H1 (cell line): ENCODE measurements around the gene DEXI. TPM values are rescaled to one million over a fixed set of nuclear protein-coding genes. Genes with fewer than 3 reads are reported as not detected.

Source experiments
- CTCF ChIA-PET: fragments of 300-600 bp; sonication (Branson Sonifier 250); formaldehyde crosslinking; loops from one replicate; lab custom pipeline; 2021; ENCODE audit not compliant: partially characterized antibody; lab: Charles Lee
- POLR2A ChIA-PET: fragments of 300-600 bp; sonication (Branson Sonifier 250); formaldehyde crosslinking; loops from one replicate; lab custom pipeline; 2021; ENCODE audit warnings: inconsistent platforms; ENCODE audit not compliant: partially characterized antibody; lab: Charles Lee
- DNase-seq, 2 experiments: peaks; one replicate each; pipeline versions ENCODE4 v3.0.0 to v3.0.0-alpha.2; 2010 to 2022; ENCODE audit warnings: low spot score in 2 of 2, low read depth in 1 of 2, mixed read lengths in 1 of 2
- FAIRE-seq: peaks from 2 replicates; lab custom pipeline; 2011; peaks lifted over from hg19 to GRCh38; lab: Jason Lieb, UNC
- H2AFZ ChIP-seq: 2 replicates; pipeline ENCODE4 v1.8.1; 2012; ENCODE audit warnings: low read length, inconsistent platforms
- H2AK5ac ChIP-seq: 2 replicates; pipeline ENCODE4 v1.6.1; 2013; ENCODE audit warnings: low read depth, low read length
- H2BK120ac ChIP-seq: replicated peaks from 2 replicates; pipeline ENCODE3; 2013; ENCODE audit warnings: low read depth, low read length, inconsistent platforms
- H2BK12ac ChIP-seq: 2 replicates; pipeline ENCODE4 v1.6.1; 2013; ENCODE audit warnings: low read depth, low read length
- H2BK15ac ChIP-seq: 2 replicates; pipeline ENCODE4 v1.6.1; 2013; ENCODE audit warnings: low read length
- H2BK20ac ChIP-seq: 2 replicates; pipeline ENCODE4 v1.6.1; 2013; ENCODE audit warnings: low read length
- H2BK5ac ChIP-seq: 2 replicates; pipeline ENCODE4 v1.6.1; 2013; ENCODE audit warnings: low read depth, low read length
- H3K14ac ChIP-seq: 2 replicates; pipeline ENCODE4 v1.6.1; 2013; ENCODE audit warnings: inconsistent platforms; ENCODE audit not compliant: insufficient read length
- H3K18ac ChIP-seq: 2 replicates; pipeline ENCODE4 v1.6.1; 2013; ENCODE audit warnings: low read length; ENCODE audit errors: extremely low read depth
- H3K23ac ChIP-seq: 2 replicates; pipeline ENCODE4 v1.6.1; 2013; ENCODE audit warnings: inconsistent platforms; ENCODE audit not compliant: insufficient read length
- H3K23me2 ChIP-seq: 2 replicates; pipeline ENCODE4 v1.6.1; 2013; ENCODE audit warnings: low read depth, low read length
- H3K27ac ChIP-seq: 2 replicates; pipeline ENCODE4 v1.6.1; 2011; ENCODE audit warnings: low read depth, low read length, inconsistent platforms
- H3K27me3 ChIP-seq, 4 experiments: replicated peaks in 1 of 4; 1 replicate in 1 of 4; 2 replicates in 3 of 4; pipeline versions ENCODE4 v1.6.1 to v1.8.1; 2011 to 2013; ENCODE audit warnings: low read length in 3 of 4, mild to moderate bottlenecking in 3 of 4, inconsistent platforms in 2 of 4, mixed read lengths in 2 of 4, moderate library complexity in 1 of 4; ENCODE audit not compliant: control insufficient read depth in 3 of 4, insufficient read depth in 3 of 4; ENCODE audit errors: extremely low read depth in 1 of 4
- H3K36me3 ChIP-seq, 4 experiments: 2 replicates each; pipeline versions ENCODE4 v1.6.1 to v1.8.1; 2011 to 2013; ENCODE audit warnings: mild to moderate bottlenecking in 4 of 4, low read length in 3 of 4, moderate library complexity in 2 of 4, control low read depth in 1 of 4, inconsistent platforms in 1 of 4; ENCODE audit not compliant: insufficient read depth in 4 of 4, control insufficient read depth in 2 of 4
- H3K4ac ChIP-seq: replicated peaks from 2 replicates; pipeline ENCODE3; 2013; ENCODE audit warnings: low read length, low read depth, mixed read lengths, inconsistent platforms; ENCODE audit not compliant: insufficient read length
- H3K4me1 ChIP-seq, 4 experiments: replicated peaks in 1 of 4; 1 replicate in 1 of 4; 2 replicates in 3 of 4; pipeline versions ENCODE4 v1.6.1 to v1.8.1; 2011 to 2013; ENCODE audit warnings: low read length in 3 of 4, inconsistent platforms in 2 of 4, mixed read lengths in 1 of 4; ENCODE audit not compliant: insufficient read depth in 4 of 4, control insufficient read depth in 3 of 4
- H3K4me2 ChIP-seq, 2 experiments: 2 replicates each; pipeline versions ENCODE4 v1.6.1 to v1.8.1; 2011 to 2013; ENCODE audit warnings: low read depth in 2 of 2, low read length in 2 of 2, control low read depth in 1 of 2, inconsistent platforms in 1 of 2, mild to moderate bottlenecking in 1 of 2; ENCODE audit not compliant: insufficient read depth in 1 of 2
- H3K4me3 ChIP-seq, 4 experiments: fragments of 200-600, 300-600 bp in 1 of 4; sonication (generic), shearing (Covaris generic), sonication (Bioruptor Twin) in 1 of 4; 2 replicates each; pipeline versions ENCODE4 v1.5.1 to v1.8.1; 2011 to 2016; ENCODE audit warnings: low read length in 4 of 4, low read depth in 3 of 4, control low read depth in 2 of 4, inconsistent platforms in 2 of 4, mild to moderate bottlenecking in 2 of 4, mixed read lengths in 1 of 4, moderate library complexity in 1 of 4; ENCODE audit not compliant: insufficient read depth in 2 of 4; ENCODE audit errors: extremely low read depth in 1 of 4
- H3K56ac ChIP-seq: replicated peaks from 2 replicates; pipeline ENCODE3; 2013; ENCODE audit warnings: low read depth, mild to moderate bottlenecking, mixed read lengths, low read length, inconsistent platforms; ENCODE audit not compliant: insufficient read length
- H3K79me1 ChIP-seq: 2 replicates; pipeline ENCODE4 v1.6.1; 2013; ENCODE audit warnings: low read depth, low read length, control low read depth
- H3K79me2 ChIP-seq, 2 experiments: 2 replicates each; pipeline versions ENCODE4 v1.6.1 to v1.8.1; 2012 to 2013; ENCODE audit warnings: low read length in 2 of 2, mild to moderate bottlenecking in 2 of 2, inconsistent platforms in 1 of 2; ENCODE audit not compliant: insufficient read depth in 2 of 2, control insufficient read depth in 1 of 2
- H3K9ac ChIP-seq, 4 experiments: replicated peaks in 1 of 4; 1 replicate in 1 of 4; 2 replicates in 3 of 4; pipeline versions ENCODE4 v1.6.1 to v1.8.1; 2011 to 2013; ENCODE audit warnings: low read depth in 3 of 4, low read length in 3 of 4, control low read depth in 2 of 4, mild to moderate bottlenecking in 2 of 4, moderate library complexity in 2 of 4, inconsistent platforms in 1 of 4; ENCODE audit errors: extremely low read depth in 1 of 4
- H3K9me3 ChIP-seq, 2 experiments: 2 replicates each; pipeline versions ENCODE4 v1.6.1 to v1.8.1; 2012 to 2013; ENCODE audit warnings: mild to moderate bottlenecking in 2 of 2, moderate library complexity in 2 of 2, control low read depth in 1 of 2, inconsistent platforms in 1 of 2, low read depth in 1 of 2, low read length in 1 of 2, mixed read lengths in 1 of 2; ENCODE audit not compliant: insufficient read depth in 2 of 2
- H4K20me1 ChIP-seq, 2 experiments: replicated peaks in 1 of 2; 2 replicates each; pipeline versions ENCODE3 to v1.8.1; 2011 to 2013; ENCODE audit warnings: inconsistent platforms in 2 of 2, low read length in 2 of 2, mild to moderate bottlenecking in 1 of 2; ENCODE audit not compliant: insufficient read depth in 2 of 2, control insufficient read depth in 1 of 2
- H4K5ac ChIP-seq: 2 replicates; pipeline ENCODE4 v1.6.1; 2013; ENCODE audit warnings: low read length, low read depth, mixed read lengths, inconsistent platforms; ENCODE audit not compliant: insufficient read length
- H4K8ac ChIP-seq: 2 replicates; pipeline ENCODE4 v1.8.0; 2013; ENCODE audit warnings: mild to moderate bottlenecking, moderate library complexity, low read length, inconsistent platforms; ENCODE audit not compliant: insufficient read depth; ENCODE audit errors: extremely low read depth
- H4K91ac ChIP-seq: replicated peaks from 2 replicates; pipeline ENCODE3; 2013; ENCODE audit warnings: low read length, mixed read lengths, inconsistent platforms; ENCODE audit not compliant: insufficient read length
- CBX5 ChIP-seq: fragments of 300-800, 300-1000 bp; sonication (generic); IDR thresholded peaks from 2 replicates; pipeline ENCODE4 v1.7.1; 2016; ENCODE audit warnings: antibody characterized with exemption, low read length, low read depth
- CHD2 ChIP-seq: IDR thresholded peaks from 2 replicates; pipeline ENCODE4 v1.6.1; 2012; ENCODE audit warnings: low read length, improper control_type of control experiment
- CREB1 ChIP-seq: IDR thresholded peaks from 2 replicates; pipeline ENCODE4 v1.6.1; 2012; ENCODE audit warnings: inconsistent platforms
- EGR1 ChIP-seq: IDR thresholded peaks from 2 replicates; pipeline ENCODE4 v1.6.1; 2011; ENCODE audit warnings: low read depth, low read length, borderline replicate concordance
- EP300 ChIP-seq, 2 experiments: IDR thresholded peaks; 1 replicate in 1 of 2; 2 replicates in 1 of 2; pipeline ENCODE4 v1.6.1; 2011 to 2012; ENCODE audit warnings: low read depth in 2 of 2, low read length in 2 of 2, mild to moderate bottlenecking in 2 of 2, borderline replicate concordance in 1 of 2, inconsistent platforms in 1 of 2, moderate library complexity in 1 of 2
- KDM5A ChIP-seq: fragments of 200-600 bp; IDR thresholded peaks from 2 replicates; pipeline ENCODE4 v1.7.1; 2012; ENCODE audit warnings: mild to moderate bottlenecking, low read length, inconsistent platforms, mixed read lengths
- MAFK ChIP-seq: IDR thresholded peaks from 2 replicates; pipeline ENCODE4 v1.6.1; 2012; ENCODE audit warnings: low read depth, mild to moderate bottlenecking, improper control_type of control experiment, low read length
- NRF1 ChIP-seq: IDR thresholded peaks from 2 replicates; pipeline ENCODE4 v1.6.1; 2011; ENCODE audit warnings: mild to moderate bottlenecking, low read depth, low read length, improper control_type of control experiment
- PHF8 ChIP-seq: fragments of 200-600 bp; sonication (generic); conservative IDR thresholded peaks from 2 replicates; pipeline ENCODE4 v1.7.1; 2012; ENCODE audit warnings: low read depth, mild to moderate bottlenecking, inconsistent platforms, low read length, moderate library complexity
- POU5F1 ChIP-seq: IDR thresholded peaks from 2 replicates; pipeline ENCODE4 v1.6.1; 2011; ENCODE audit warnings: low read depth, mild to moderate bottlenecking, low read length, moderate library complexity
- RAD21 ChIP-seq, 2 experiments: IDR thresholded peaks in 1 of 2; conservative IDR thresholded peaks in 1 of 2; 2 replicates each; pipeline ENCODE4 v1.6.1; 2011; ENCODE audit warnings: low read depth in 2 of 2, low read length in 2 of 2, improper control_type of control experiment in 1 of 2, inconsistent platforms in 1 of 2, mild to moderate bottlenecking in 1 of 2, moderate library complexity in 1 of 2
- SP1 ChIP-seq: IDR thresholded peaks from 2 replicates; pipeline ENCODE4 v1.6.1; 2011; ENCODE audit warnings: low read depth, low read length
- SP2 ChIP-seq: IDR thresholded peaks from 2 replicates; pipeline ENCODE4 v1.6.1; 2012; ENCODE audit warnings: mild to moderate bottlenecking, low read length, inconsistent platforms
- TAF7 ChIP-seq: optimal IDR thresholded peaks from 2 replicates; pipeline ENCODE3; 2011; ENCODE audit warnings: low read depth, mild to moderate bottlenecking, inconsistent platforms, low read length, moderate library complexity, borderline replicate concordance
- WGBS, 2 experiments: shearing (Covaris generic) in 1 of 2; methylation state at CpG; one replicate each; pipeline versions ENCODE4 v1.1.6 to v1.1.7; 2013 to 2015; ENCODE audit warnings: low lambda C conversion rate in 2 of 2, mixed read lengths in 2 of 2, inconsistent platforms in 1 of 2, low coverage in 1 of 2, missing lambda C conversion rate in 1 of 2; ENCODE audit not compliant: insufficient replicate concordance in 2 of 2, insufficient coverage in 1 of 2, insufficient read length in 1 of 2; ENCODE audit errors: extremely low coverage in 1 of 2, missing lambda C conversion rate in 1 of 2; 5-methylcytosine and 5-hydroxymethylcytosine counted together
- polyA plus RNA-seq, 7 experiments: library from polyadenylated mRNA; depleted of rRNA in 3 of 7; stranded (reverse) in 5 of 7; unstranded in 2 of 7; fragments of >200 nt in 5 of 7; fragments of 200-250 nt in 2 of 7; gene quantifications; 1 replicate in 5 of 7; 2 replicates in 1 of 7; 4 replicates in 1 of 7; pipeline versions ENCODE4 v1.2.1 to v1.2.3, GENCODE V29; 2011 to 2013; ENCODE audit warnings: missing spikeins in 2 of 7, mixed read lengths in 2 of 7
- total RNA-seq: library from RNA; stranded (reverse); fragmentation: NEBNext Ultra II Directional; extraction: Animal tissue kit (Norgen Biotek cat#: 25700); gene quantifications from 2 replicates; pipeline ENCODE4 v1.2.1, GENCODE V29; 2021

DEXI gene
- total and polyA plus RNA-seq, 2 of the 8 experiments (the other 6 are each of a cell fraction or from before 2014, with no cell fraction given), result 39.5 to 47.3 TPM

DNA sequence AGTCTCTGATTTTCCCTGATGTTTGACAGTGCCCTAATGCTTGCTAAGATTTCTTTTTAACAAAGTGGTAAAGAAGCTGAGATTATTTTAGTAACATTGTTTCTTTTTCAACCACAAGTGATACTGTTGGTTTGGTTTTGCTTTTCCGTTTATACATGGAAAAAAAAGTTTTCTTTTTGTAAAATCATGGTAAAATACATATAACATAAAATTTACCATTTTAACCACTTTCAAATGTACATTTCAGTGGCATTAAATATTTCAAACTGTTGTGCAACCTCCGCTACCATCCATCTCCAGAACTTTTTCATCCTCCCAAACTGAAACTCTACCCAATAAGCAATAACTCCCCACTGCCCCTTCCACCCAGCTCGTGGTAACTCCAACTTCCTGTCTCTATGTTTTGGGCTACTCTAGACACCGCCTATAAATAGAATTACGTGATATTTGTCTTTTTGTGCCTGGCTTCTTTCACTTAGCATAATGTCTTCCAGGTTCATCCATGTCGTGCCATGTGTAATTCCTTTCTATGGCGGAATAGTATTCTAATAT, 60.7 kb downstream of the DEXI start:
- H3K79me1 ChIP-seq, result no peaks in the 10 kb centered on the region
- H3K4me2 ChIP-seq, result no peak overlapping the region
- no peak overlapping the region for H3K23ac ChIP-seq
- H4K91ac ChIP-seq, result no peak overlapping the region
- no peak overlapping the region for H2BK15ac ChIP-seq
- no peak overlapping the region for H4K5ac ChIP-seq
- DNase-seq, result no peak
- 86% methylated on average over 7 of the region's 7 CpGs; no CpG with 5 or more reads in 1 of the 2 experiments for WGBS, 2 experiments
- H3K18ac ChIP-seq, result no peak overlapping the region
- H3K14ac ChIP-seq, result no peak overlapping the region
- H2BK120ac ChIP-seq, result no peak overlapping the region
- ChIA-PET CTCF (interaction anchor here (0.9 to 1.1 kb wide), 2 partner anchors 16 to 28 kb away, joined by 3 to 6 read pairs; no protein-coding TSS in a partner anchor), POLR2A (no interaction called here)
- no peak overlapping the region for H2BK5ac ChIP-seq
- H3K4me3 ChIP-seq, result no peak overlapping the region
- no peak overlapping the region for H3K27ac ChIP-seq
- H3K9me3 ChIP-seq, result no peaks in the 10 kb centered on the region
- no peak overlapping the region for H2BK20ac ChIP-seq
- H2BK12ac ChIP-seq, result no peak overlapping the region
- FAIRE-seq, result no peak
- no peaks in the 10 kb centered on the region for H3K36me3 ChIP-seq
- no peak overlapping the region for H3K56ac ChIP-seq
- H3K79me2 ChIP-seq, result no peaks in the 10 kb centered on the region
- H4K20me1 ChIP-seq, result no peaks in the 10 kb centered on the region
- H3K23me2 ChIP-seq, result 0 out of 2 replicates have a peak, but pooled peaks cover 2% of the 10 kb centered on the region
- H3K4ac ChIP-seq, result no peak overlapping the region
- no peak overlapping the region for H2AK5ac ChIP-seq
- no peak overlapping the region for H3K9ac ChIP-seq
- peaks cover 0 to 9% (median 2%) of the 10 kb centered on the region in 4 experiments; a peak in 3 of 7 replicates for H3K4me1 ChIP-seq
- no peak overlapping the region for H2AFZ ChIP-seq
- H3K27me3 ChIP-seq, result peaks cover 4 to 33% (median 28%) of the 10 kb centered on the region in 4 experiments
- no peak overlapping the region for H4K8ac ChIP-seq
- TF ChIP-seq SP1 (no peak), MAFK (no peak), KDM5A (no peak), EGR1 (no peak), EP300 (IDR thresholded peaks at IDR 0.05; ENCODE audit: borderline replicate concordance in 1 of 2, low read depth in 2 of 2, low read length in 2 of 2) (no peak), PHF8 (no peak), CREB1 (no peak), POU5F1 (no peak), CBX5 (no peak), CHD2 (no peak), RAD21 (IDR thresholded peaks at IDR 0.05 in 1 of 2, conservative IDR thresholded peaks at IDR 0.05 in 1 of 2; ENCODE audit: low read depth in 2 of 2, low read length in 2 of 2) (no peak), TAF7 (no peak), NRF1 (no peak), SP2 (no peak)
